Measurements from ENCODE around the gene PPP1CB.
A peak's percentile ranks its signal among the peaks of the same experiment; 100 is the strongest.
"Not testable (repeated sequence)": the region's sequence is repeated elsewhere in the genome, so short reads cannot be mapped to it uniquely, and the experiment has no call there.

The PPP1CB gene

GRCh38 chr2:28778392-28778791 is 26.8 kb downstream of the PPP1CB start:
- no peak for DNase-seq (ENCODE audit: low read depth)

DNA sequence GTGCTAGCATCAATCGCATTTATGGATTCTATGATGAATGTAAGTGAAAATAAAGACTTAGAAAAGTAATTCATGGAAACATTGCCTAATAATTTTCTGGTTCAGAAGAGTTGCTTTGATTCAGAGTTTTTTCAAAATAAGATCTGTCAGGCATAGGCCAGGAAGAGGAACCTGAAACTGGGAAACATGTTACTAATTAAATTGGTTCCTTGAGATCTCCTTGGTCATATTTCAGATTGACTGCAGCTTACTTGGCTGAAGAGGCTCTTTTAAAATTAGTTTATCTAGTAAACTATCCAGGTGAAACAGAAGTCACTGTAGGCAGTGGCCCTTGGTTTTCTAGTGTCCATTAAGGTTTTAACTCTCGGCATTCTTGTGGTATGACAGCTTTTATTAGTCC is 27.4 kb downstream of the PPP1CB start:
- no peak for DNase-seq (ENCODE audit: low read depth)

DNA sequence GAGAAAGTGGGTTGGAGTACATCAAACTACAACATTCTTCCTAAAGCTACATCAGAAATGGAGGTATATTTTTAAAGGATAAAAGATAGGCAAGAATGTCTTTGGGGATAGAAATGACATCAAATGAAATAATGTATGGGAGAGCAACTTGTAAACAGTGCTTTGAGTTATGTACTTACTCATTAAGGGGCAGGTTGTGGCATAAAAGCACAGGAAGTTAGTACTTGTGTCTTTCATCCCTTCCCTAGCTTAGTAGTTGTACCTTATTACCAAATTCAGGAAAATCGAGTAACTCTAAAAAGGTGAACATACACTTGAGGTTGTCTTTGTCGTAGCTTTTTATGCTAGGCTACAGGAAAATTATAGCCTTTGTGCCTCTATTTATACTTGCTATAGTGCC is 28.9 kb downstream of the PPP1CB start:
- DNase-seq (ENCODE audit: low read depth): no peak

DNA sequence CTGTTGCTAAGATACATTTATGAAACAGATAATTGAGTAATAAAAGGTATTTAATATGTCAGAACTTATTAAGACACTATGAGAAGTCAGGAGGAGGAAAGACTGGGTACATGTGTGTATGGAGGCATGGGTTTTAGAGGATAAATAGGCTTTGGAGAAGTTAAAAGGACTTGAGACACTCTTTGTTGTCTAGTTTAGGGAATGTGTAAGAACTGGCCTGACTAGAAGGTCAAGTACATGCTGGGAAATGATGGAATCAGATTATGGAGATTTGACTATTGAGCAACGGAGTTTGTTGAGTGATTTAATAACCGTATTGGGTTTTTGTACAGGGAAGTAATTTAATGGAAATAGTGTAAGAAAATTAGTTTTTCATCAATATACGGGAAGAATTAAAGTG is 30.8 kb downstream of the PPP1CB start:
- DNase-seq (ENCODE audit: low read depth): no peak

GRCh38 chr2:28784570-28784969 is 32.9 kb downstream of the PPP1CB start:
- DNase-seq (ENCODE audit: low read depth): not testable (repeated sequence)

DNA sequence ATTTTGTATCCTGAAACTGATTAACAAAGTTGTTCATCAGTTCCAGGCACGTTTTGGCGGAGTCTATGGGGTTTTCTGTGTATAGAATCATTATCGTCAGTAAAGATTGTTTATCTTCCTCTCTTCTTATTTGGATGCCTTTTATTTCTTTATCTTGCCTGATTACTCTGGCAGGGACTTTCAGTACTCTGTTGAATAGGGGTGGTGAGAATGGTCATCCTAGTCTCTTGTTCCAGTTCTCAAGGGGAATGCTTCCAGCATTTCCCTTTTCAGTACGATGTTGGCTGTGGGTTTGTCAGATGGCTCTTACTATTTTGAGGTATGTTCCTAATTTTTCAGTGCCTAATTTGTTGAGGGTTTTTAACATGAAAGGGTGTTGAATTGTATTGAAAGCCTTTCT is 45.0 kb downstream of the PPP1CB start:
- no peak for DNase-seq (ENCODE audit: low read depth)

DNA sequence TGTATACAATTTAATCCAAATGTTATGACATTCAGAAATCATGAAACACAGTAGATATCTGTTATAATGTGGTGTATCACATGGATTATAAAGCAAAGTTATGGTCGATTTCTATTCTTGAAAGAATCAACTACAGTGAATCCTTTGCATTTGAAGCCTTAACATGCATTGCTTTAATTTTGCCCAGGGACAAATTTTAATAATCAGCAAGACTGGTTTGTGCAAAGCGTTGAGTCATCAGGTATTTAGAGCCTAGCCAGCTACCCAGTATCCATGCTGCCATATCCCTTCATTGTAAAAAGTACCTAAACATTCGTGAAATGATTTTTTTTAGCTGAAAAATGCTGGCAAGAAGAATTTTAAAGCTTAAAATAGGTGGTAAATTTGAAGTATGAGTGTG is 50.1 kb downstream of the PPP1CB start:
- DNase-seq (ENCODE audit: low read depth): no peak

GRCh38 chr2:28802975-28803429 is 51.4 kb downstream of the PPP1CB start:
- DNase-seq (ENCODE audit: low read depth): no peak

GRCh38 chr2:28809927-28810326 is 58.3 kb downstream of the PPP1CB start:
- no peak for DNase-seq (ENCODE audit: low read depth)

DNA sequence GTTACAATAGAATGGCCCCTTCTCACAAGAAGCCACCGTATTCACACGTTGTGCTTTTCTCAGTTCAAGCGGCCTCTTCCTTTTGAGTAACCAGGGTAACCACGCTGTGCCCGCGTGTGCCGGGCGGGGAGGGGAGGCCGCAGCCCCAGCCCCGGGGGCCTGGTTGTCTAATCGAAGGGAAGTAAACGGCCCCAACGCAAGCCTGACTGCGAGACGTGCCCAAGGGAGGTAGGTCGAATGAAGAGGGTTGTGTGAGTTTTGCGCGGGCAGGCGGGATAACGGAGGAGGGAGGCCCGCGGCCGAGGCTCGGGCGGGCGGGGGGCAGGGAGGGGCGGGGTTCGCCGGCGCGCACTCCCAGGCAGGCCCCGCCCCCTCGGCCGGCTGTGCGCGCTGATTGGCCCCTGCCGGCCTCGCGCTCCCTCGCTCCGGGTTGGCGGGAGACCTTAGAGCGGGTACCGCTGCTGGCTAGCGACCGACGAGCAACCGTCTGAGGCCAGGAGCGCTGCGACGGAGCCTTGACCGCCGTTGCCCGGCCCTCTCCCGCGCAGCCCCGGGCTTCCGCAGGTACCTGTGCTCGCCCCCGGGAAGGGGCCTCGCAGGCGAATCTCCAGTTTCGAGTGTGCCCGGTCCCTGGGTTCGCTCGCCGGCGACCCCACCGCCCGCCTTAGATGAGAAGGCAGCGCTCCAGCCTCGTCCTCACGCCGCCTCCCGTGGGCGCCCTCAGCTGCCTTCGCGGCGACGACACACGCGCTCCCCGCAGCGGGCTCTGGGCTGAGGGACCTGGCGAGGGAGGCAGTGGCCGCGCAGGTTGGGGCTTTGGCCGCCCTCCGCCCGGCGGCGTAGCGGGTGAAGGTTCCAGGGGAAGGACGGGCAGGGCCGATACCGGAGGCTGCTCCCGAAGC is 59.0 kb downstream of the PPP1CB start, which contains the start of gene SPDYA:
Gene SPDYA (plus strand): TSS at position 451 of the 902 bp plus-strand sequence. CDS start 5,181 bp downstream, outside the sequence.
- peak; percentile 55 for DNase-seq (ENCODE audit: low read depth)

GRCh38 chr2:28818053-28818452 is 66.4 kb downstream of the PPP1CB start:
- no peak for DNase-seq (ENCODE audit: low read depth)

GRCh38 chr2:28821295-28821958 is 69.8 kb downstream of the PPP1CB start:
- DNase-seq (ENCODE audit: low read depth): peak; percentile 37

- no peak for DNase-seq (ENCODE audit: low read depth)
These were observed 70.4 kb downstream of the PPP1CB start for GRCh38 chr2:28822036-28822435.

- DNase-seq (ENCODE audit: low read depth): no peak
These were observed 72.6 kb downstream of the PPP1CB start for GRCh38 chr2:28824207-28824606.

DNA sequence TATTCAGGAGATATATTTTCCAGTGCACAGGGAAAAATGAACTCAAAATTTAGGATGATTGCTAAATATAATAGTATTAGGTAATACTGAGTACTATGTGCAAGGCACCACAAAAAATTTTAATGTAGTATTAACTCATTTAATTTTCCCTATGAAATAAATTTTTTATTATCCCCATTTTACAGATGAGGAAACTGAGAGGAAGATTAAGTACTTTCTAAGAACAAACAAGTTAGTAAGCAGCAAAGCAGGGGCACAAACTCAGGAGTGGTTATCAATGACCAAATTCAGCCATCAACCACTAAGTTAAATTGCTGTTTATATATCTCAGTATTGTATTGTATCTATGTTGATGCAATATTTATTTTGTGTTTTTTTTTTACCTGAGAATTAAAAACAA is 73.2 kb downstream of the PPP1CB start:
- no peak for DNase-seq (ENCODE audit: low read depth)

DNA sequence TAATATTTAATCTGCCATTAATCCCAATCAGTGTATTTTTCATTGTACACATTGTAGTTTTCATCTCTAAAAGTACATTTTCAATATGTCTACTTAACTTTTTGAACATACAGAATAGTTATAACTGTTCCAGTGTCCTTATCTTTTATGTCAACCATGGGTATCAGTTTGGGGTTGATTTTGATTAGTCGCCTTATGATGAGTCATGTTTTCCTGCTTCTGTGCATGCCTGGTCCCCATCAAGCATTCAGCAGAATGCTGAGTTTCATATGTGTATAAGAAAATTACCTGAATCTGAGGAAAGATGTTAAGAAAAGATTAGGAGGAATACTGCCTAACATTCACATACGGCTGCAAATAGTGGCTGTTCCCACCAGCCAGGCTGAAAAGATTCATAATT is 76.8 kb downstream of the PPP1CB start:
- DNase-seq (ENCODE audit: low read depth): no peak

- DNase-seq (ENCODE audit: low read depth): no peak
These were observed 82.3 kb downstream of the PPP1CB start for GRCh38 chr2:28833740-28834470.

DNA sequence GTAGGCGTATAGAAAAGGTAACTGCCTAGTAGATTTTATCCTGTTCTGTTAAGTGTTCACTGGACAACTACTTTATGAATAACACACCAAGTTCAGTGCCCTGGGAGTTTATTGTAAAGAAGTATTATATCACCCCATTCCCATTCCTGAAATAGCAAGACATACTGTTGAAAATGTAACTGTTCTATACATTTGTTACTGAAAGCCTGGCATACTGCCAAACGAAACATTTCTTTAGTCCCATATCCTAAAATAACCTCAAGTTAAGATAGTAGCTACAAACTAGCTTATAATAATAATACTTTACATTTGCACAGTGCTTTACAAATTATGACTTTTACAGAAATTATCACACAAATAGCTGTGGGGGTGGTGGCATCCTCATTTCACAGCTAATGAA is 84.2 kb downstream of the PPP1CB start:
- no peak for DNase-seq (ENCODE audit: low read depth)

GRCh38 chr2:28838971-28839370 is 87.3 kb downstream of the PPP1CB start:
- no peak for DNase-seq (ENCODE audit: low read depth)

GRCh38 chr2:28842042-28842441 is 90.4 kb downstream of the PPP1CB start:
- DNase-seq (ENCODE audit: low read depth): no peak

All from stimulated activated CD8-positive, alpha-beta memory T cell treated with anti-CD3 and anti-CD28 coated beads, Interleukin-15, amount 100 ng/mL, for 1 hour (primary cell).